HG03378 (cell line): ENCODE measurements around the gene EMC9.
A peak's percentile ranks its signal among the peaks of the same experiment; 100 is the strongest.

Experiments
- ATAC-seq: cut with Tn5 transposase; IDR thresholded peaks from one replicate; pipeline ENCODE4 v1.9.1; 2021; ENCODE audit warnings: mild to moderate bottlenecking, moderate library complexity; ENCODE audit not compliant: unreplicated experiment

The EMC9 gene

GRCh38 chr14:24177891-24178290 is 36.5 kb upstream of the EMC9 start:
- ATAC-seq, result no peak

DNA sequence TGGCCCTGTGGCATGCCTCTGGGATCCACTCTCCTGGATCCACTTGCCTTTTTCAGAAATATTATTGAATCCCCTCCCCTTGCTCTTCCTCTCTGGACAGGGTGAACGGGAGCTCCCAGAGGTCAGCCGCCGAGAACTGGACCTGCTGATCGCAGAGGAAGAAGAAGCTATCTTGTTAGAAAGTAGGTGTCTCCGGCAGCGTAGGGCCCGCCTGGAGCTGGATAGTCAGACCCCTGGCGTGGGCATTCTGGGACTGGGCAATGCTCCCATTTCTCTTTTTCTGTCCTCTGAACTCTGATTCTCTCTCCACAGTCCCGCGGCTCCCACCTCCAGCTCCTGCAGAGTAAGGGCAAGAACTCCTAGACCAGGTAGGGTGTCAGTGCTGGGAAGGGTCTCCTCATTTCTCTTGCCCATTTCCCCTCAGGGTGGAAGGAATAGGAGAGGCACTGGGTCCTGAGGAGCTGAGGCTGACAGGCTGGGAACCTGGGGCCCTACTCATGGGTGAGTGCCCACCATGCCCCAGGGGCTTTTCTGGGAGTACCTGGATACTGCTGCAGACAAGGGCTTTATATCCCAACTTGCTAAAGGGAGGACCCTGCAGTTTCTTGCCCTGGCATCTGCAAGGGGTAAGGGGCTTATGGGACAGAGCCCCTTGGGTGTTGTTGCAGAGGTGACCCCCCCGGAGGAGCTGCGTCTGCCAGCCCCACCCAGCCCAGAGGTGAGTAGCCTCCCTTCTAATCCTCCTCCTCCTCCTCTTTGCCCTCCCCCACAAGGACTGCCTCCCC is 35.8 kb upstream of the EMC9 start:
- ATAC-seq, result no peak

DNA sequence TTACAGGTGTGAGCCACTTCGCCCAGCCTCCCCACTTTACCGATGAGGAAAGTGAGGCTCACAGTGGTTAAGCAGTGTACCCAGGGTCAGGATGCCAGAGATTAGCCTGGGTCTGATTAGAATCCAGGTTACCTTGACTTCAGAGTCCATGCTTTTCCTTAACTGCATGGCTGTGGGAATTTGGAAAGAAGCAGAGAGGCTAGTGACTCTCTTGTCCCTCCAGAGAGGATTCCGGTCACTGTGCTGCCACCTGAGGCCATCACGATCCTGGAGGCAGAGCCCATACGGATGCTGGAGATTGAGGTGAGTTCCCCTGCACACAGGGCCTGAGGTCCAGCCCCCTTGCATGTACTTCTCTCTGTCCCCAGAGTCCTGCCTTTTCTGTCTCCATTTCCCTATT is 35.2 kb upstream of the EMC9 start:
- no peak for ATAC-seq

- no peak for ATAC-seq
Observed at GRCh38 chr14:24172871-24173281, 31.5 kb upstream of the EMC9 start.

DNA sequence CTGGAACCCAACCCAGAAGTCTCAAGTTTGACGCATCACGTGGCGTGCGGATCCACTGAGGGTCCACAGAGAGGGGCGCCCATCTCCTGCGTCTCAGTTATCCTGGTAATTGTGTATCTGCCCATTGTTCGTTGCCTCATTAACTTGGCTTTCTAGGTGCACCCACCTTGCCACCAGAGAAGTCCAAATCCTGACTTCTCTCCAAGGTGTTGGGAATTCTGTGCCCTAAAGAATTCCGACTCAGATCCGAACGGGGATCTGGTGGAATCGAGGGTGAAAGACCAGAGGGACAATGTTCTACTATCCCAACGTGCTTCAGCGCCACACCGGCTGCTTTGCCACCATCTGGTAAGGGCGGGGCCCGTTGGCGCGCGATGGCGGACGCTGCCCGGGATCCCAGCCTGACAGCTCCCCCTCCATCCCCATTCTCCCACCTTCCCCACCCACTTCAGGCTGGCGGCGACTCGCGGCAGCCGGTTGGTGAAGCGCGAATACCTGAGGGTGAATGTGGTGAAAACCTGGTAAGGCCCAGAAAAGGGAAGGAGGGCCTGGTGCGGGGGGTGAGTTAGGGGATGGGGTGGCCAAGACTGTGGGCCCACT is 31.0 kb upstream of the EMC9 start:
- no peak for ATAC-seq

DNA sequence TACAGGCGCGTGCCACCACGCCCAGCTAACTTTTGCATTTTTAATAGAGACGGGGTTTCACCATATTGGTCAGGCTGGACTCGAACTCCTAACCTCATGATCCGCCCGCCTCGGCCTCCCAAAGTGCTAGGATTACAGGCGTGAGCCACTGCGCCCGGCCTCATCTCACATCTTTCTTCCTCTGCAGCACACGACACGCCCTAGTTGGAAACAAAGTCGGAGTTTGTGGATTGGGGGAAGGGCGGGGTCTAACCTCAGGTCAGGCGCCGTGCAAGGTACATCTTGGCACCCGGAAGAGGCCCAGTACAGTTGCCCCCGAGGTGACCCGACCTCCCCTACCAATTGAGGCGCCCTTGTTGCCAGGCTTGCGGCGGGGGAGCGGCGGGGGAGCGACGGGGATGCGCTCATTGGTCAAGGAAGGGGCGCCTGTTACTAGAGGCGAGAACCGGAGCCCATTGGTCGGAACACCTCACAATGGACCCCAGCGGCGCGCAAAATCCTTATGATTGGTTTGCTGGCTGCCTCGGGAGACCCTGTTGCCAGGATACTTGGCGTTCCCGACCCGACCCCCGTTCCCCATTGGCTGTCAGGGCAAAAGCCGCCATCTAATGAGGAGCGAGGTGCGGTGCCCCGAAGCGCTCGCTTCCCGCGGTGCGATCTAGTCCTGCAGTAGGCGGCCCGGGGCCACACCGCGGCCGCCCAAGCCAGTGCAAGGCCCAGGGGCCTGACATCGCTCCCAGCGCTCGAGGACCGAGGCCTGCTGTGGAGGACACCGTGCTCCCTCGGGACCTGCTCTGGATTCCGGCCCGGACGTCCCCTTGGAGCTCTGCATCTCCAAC is 30.2 kb upstream of the EMC9 start, which contains the start of gene REC8:
Gene REC8, plus strand, starts transcription at position 659 of the 839 bp plus-strand sequence. CDS start 473 bp downstream, outside the sequence.
- peak; percentile 75 for ATAC-seq

DNA sequence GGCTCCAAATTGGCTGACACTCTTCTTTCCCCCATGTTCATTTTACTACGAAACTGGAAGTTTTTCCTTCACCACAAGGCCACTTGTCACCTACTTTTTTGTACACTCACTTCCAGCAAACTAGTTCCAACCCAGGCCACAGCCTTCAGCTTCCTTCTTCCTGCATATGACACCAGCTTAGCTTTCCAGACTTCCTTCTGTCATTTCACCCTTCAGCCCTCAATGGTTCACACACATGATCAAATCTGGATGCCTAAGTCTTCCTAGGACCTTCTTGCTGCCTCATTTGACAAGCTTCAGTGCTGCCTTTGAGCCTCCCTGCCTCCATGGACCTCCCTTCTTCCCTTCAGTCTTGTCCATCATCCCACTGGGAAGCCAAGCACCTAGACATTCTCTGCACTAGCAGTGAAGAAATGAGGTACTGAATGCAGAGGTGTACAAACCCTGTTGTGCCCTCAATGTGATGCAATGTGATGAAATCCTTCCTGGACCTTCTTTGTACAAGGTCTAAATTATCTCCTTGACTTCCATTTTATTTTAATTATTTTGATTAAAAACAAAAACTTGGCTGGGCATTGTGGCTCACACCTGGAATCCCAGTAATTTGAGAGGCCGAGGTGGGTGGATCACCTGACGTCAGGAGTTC is 26.2 kb upstream of the EMC9 start:
- no peak for ATAC-seq

DNA sequence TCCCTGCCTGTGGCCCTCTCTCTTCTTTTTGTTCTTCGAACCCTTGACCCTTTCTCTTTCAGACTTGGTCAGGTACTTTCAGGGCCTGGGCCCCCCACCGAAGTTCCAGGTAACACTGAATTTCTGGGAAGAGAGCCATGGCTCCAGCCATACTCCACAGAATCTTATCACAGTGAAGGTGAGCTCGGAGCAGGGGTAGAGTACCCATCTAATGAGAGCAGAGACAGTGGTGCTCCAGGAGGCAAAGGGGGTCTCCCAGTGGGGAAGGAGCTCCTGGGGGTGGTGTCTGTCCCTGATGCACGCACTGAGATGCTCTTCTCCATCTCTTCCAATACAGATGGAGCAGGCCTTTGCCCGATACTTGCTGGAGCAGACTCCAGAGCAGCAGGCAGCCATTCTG is 24.4 kb upstream of the EMC9 start:
- ATAC-seq, result no peak

DNA sequence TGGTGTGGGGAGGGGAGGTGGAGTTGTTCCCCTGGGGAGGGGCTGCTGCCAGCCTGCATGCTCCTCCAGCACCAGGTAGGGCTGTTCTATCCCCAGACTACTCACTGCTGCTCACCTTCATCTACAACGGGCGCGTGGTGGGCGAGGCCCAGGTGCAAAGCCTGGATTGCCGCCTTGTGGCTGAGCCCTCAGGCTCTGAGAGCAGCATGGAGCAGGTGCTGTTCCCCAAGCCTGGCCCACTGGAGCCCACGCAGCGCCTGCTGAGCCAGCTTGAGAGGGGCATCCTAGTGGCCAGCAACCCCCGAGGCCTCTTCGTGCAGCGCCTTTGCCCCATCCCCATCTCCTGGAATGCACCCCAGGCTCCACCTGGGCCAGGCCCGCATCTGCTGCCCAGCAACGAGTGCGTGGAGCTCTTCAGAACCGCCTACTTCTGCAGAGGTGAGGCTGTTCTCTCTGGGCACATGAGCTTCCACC is 23.2 kb upstream of the EMC9 start:
- ATAC-seq, result no peak

DNA sequence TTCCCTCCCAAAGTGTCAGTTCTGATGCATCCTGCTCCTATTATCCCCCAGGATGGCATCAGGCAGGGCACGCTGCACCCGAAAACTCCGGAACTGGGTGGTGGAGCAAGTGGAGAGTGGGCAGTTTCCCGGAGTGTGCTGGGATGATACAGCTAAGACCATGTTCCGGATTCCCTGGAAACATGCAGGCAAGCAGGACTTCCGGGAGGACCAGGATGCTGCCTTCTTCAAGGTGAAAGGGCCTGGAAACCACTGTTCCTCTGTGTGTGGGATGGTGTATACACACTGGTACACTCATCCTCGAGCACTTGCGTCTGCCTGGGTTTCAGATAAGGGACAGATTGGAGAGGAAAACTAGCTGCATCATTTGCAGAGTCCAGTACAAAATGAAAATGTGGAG is 20.7 kb upstream of the EMC9 start:
- no peak for ATAC-seq

GRCh38 chr14:24160850-24161804 is 19.7 kb upstream of the EMC9 start, which contains the start of gene IRF9:
TSS of gene IRF9 (plus strand) at chr14:24161265. CDS start at chr14:24162145, 880 bp downstream.
- ATAC-seq, result peak; percentile 75

GRCh38 chr14:24160499-24160849 is 19.1 kb upstream of the EMC9 start:
- no peak for ATAC-seq

DNA sequence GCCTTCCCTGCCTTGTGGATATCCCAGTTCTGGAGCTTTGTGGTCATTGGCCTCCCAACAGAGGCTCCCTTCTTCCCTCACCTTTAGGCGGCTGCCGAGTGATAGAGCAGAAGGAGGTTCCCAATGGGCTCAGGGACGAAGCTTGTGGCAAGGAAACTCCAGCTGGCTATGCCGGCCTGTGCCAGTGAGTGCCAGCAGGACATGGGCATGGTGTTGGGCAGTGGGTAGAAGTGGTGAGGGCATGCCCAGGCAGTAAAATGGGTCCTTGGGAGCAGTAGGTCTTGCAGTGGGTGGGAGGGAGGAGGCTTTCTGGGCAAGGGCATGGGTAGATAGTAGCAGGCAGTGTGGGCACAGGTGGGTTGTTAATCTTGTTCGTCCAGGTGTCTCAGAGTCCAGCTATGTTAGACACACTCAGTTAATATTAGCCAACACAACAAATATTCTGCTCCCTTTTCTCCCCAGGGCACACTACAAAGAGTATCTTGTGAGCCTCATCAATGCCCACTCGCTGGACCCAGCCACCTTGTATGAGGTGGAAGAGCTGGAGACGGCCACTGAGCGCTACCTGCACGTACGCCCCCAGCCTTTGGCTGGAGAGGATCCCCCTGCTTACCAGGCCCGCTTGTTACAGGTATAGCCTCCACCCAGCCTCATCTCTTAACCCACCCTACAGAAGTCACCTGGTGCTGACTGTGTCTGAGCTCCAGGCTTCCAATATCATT is 18.5 kb upstream of the EMC9 start:
- ATAC-seq, result no peak

DNA sequence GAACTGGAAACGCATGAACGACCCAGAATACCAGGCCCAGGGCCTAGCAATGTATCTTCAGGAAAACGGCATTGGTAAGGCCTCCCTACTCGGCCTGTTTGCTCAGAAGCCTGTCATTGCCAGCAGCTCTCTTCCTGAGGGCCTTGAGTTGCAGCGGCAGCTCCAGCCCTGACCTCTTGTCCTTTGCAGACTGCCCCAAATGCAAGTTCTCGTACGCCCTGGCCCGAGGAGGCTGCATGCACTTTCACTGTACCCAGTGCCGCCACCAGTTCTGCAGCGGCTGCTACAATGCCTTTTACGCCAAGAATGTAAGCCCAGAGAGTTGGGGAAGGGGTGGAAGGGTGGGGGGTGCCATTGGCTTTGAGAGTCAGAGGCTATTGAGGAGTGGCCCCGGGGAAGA is 15.9 kb upstream of the EMC9 start:
- ATAC-seq, result no peak

GRCh38 chr14:24156840-24157239 is 15.4 kb upstream of the EMC9 start:
- ATAC-seq, result no peak

- no peak for ATAC-seq
Observed at GRCh38 chr14:24155100-24155499, 13.7 kb upstream of the EMC9 start.

- ATAC-seq, result no peak
Observed at GRCh38 chr14:24151404-24152080, 10.2 kb upstream of the EMC9 start.

GRCh38 chr14:24150993-24151392 is 9.6 kb upstream of the EMC9 start:
- no peak for ATAC-seq

- no peak for ATAC-seq
Observed at GRCh38 chr14:24150567-24150966, 9.2 kb upstream of the EMC9 start.
